Stimulated activated CD4-positive, alpha-beta T cell treated with anti-CD3 and anti-CD28 coated beads, Interleukin-15, amount 100 ng/mL, for 48 hours (primary cell): ENCODE measurements around the gene SLC25A42.

Experiments used
- DNase-seq, 2 donors: peaks; one replicate each; pipeline ENCODE4 v3.0.0-alpha.2; 2020; ENCODE audit warnings: low read depth in 2 of 2

SLC25A42 gene

GRCh38 chr19:19050731-19051130 is 13.1 kb upstream of the SLC25A42 start:
- DNase-seq, result no peak

- no peak for DNase-seq
Measured at GRCh38 chr19:19051478-19052213, 12.1 kb upstream of the SLC25A42 start.

- DNase-seq, result no peak
Measured at GRCh38 chr19:19052921-19053320, 10.9 kb upstream of the SLC25A42 start.

- peak in 1 of 2 donors; percentile 38 for DNase-seq
Measured at GRCh38 chr19:19053508-19054314, 10.1 kb upstream of the SLC25A42 start.

- no peak for DNase-seq
Measured at GRCh38 chr19:19054315-19054938, 9.4 kb upstream of the SLC25A42 start.

- DNase-seq, result no peak
Measured at GRCh38 chr19:19054939-19055440, 8.8 kb upstream of the SLC25A42 start.

GRCh38 chr19:19055701-19056100 is 8.1 kb upstream of the SLC25A42 start:
- no peak for DNase-seq

GRCh38 chr19:19056636-19057275 is 7.0 kb upstream of the SLC25A42 start:
- DNase-seq, result no peak

GRCh38 chr19:19057317-19057716 is 6.5 kb upstream of the SLC25A42 start:
- no peak for DNase-seq

- no peak for DNase-seq
Measured at GRCh38 chr19:19057720-19058119, 6.1 kb upstream of the SLC25A42 start.

GRCh38 chr19:19059018-19059836 is 4.6 kb upstream of the SLC25A42 start:
- no peak for DNase-seq

GRCh38 chr19:19059837-19060611 is 3.8 kb upstream of the SLC25A42 start:
- no peak for DNase-seq

GRCh38 chr19:19061506-19061905 is 2.3 kb upstream of the SLC25A42 start:
- no peak for DNase-seq

- no peak for DNase-seq
Measured at GRCh38 chr19:19062454-19063182, 1.2 kb upstream of the SLC25A42 start.

GRCh38 chr19:19064098-19064722 is 416 bp downstream of the SLC25A42 start:
- no peak for DNase-seq

GRCh38 chr19:19064811-19065745 is 1.3 kb downstream of the SLC25A42 start:
- no peak for DNase-seq

- DNase-seq, result no peak
Measured at GRCh38 chr19:19067276-19068072, 3.7 kb downstream of the SLC25A42 start.
